HFF-Myc (cell line): ENCODE data around the gene CCDC24.
A peak's percentile ranks its signal among the peaks of the same experiment; 100 is the strongest.

Experiments
- DNase-seq: peaks from one replicate; pipeline ENCODE4 v3.0.0-alpha.2; 2011; ENCODE audit warnings: low read depth; ENCODE audit errors: extremely low read depth
- H3K4me3 ChIP-seq: replicated peaks from 2 replicates; pipeline ENCODE4 v1.5.1; 2011; ENCODE audit warnings: low read depth, mild to moderate bottlenecking, control low read depth, low read length
- TF ChIP-seq, protein P1 (sequence below): IDR thresholded peaks from 2 replicates; pipeline ENCODE4 v1.5.1; 2012; ENCODE audit warnings: mild to moderate bottlenecking, low read depth, low read length, control low read depth; ENCODE audit errors: missing control alignments

Gene CCDC24

GRCh38 chr1:43970502-43970901 lies 20.9 kb upstream of the CCDC24 start:
- peak overlapping the region; percentile 66 for H3K4me3 ChIP-seq
- no peak for DNase-seq
- TF ChIP-seq, protein P1, sequence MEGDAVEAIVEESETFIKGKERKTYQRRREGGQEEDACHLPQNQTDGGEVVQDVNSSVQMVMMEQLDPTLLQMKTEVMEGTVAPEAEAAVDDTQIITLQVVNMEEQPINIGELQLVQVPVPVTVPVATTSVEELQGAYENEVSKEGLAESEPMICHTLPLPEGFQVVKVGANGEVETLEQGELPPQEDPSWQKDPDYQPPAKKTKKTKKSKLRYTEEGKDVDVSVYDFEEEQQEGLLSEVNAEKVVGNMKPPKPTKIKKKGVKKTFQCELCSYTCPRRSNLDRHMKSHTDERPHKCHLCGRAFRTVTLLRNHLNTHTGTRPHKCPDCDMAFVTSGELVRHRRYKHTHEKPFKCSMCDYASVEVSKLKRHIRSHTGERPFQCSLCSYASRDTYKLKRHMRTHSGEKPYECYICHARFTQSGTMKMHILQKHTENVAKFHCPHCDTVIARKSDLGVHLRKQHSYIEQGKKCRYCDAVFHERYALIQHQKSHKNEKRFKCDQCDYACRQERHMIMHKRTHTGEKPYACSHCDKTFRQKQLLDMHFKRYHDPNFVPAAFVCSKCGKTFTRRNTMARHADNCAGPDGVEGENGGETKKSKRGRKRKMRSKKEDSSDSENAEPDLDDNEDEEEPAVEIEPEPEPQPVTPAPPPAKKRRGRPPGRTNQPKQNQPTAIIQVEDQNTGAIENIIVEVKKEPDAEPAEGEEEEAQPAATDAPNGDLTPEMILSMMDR: no peak

GRCh38 chr1:43970911-43971310 lies 20.5 kb upstream of the CCDC24 start:
- DNase-seq: no peak
- TF ChIP-seq, protein P1: no peak
- peak overlapping the region; percentile 66 for H3K4me3 ChIP-seq

DNA sequence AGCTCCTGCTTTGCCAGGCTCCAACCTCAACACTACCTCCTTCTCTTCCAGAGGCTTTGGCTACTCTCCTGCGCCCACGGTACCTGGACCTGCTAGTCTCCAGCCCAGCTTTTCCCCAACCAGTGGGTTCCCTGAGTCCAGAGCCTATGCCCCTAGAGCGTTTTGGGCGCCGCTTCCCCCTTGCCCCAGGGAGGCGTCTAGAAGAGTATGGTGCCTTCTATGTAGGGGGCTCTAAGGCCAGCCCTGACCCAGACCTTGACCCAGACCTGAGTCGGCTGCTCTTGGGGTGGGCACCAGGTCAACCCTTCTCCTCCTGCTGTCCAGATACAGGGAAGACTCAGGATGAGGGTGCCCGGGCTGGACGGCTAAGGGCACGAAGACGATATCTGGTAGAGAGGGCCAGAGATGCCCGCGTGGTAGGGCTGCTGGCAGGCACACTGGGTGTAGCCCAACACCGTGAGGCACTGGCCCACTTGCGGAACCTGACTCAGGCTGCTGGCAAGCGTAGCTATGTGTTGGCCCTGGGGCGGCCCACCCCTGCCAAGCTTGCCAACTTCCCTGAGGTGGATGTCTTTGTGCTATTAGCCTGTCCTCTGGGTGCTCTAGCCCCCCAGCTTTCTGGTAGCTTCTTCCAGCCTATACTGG lies 19.9 kb upstream of the CCDC24 start:
- no peak for DNase-seq
- peak overlapping the region; percentile 66 for H3K4me3 ChIP-seq
- TF ChIP-seq, protein P1: no peak

GRCh38 chr1:43973981-43974442 lies 17.4 kb upstream of the CCDC24 start:
- no peak for DNase-seq
- TF ChIP-seq, protein P1: no peak

DNA sequence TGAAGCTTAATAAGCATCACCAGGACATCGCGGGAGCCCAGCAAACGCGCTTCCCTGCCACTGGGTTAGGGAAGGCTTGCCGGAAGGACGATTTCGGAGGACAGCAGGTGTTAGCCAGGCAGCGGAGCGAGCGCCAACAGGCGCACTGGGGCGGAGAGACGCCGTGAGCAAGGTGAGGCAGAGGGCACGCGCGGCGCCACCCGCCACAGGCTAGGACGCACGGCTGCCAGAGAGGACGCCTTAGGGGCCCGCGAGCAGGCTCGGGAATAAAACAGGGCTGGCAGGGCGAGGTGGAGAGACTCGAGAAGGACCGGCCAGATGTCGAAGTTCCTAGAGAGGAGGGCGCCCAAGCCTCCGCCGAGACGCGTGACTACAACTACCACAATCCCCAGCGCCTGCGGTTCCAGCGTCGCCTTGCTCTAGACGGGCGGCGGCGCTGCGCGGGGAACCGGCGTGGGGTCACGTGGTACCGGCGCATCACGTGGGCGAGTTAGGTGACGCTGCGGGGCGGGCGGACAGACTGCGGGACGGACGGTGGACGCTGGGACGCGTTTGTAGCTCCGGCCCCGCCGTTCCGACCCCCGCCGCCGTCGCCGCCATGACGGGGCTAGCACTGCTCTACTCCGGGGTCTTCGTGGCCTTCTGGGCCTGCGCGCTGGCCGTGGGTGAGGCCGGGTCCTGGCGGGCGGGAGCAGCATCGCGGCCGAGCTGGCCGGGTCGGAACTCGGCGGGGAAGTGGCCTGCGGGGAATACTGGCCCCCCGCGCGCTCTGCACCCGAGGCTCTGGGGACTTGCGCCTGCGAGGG lies 16.8 kb upstream of the CCDC24 start, which contains the start of gene ATP6V0B:
TSS of gene ATP6V0B (plus strand) at position 518 of the 806 bp plus-strand sequence. CDS start at position 599, 81 bp downstream.
- peak; percentile 75 for DNase-seq
- peak within 1 kb of the TSS; percentile 86 for H3K4me3 ChIP-seq
- TF ChIP-seq, protein P1: no peak

More at GRCh38 chr1:43973981-43974442, 17.4 kb upstream of the CCDC24 start:
- peak overlapping the region; percentile 86 for H3K4me3 ChIP-seq

DNA sequence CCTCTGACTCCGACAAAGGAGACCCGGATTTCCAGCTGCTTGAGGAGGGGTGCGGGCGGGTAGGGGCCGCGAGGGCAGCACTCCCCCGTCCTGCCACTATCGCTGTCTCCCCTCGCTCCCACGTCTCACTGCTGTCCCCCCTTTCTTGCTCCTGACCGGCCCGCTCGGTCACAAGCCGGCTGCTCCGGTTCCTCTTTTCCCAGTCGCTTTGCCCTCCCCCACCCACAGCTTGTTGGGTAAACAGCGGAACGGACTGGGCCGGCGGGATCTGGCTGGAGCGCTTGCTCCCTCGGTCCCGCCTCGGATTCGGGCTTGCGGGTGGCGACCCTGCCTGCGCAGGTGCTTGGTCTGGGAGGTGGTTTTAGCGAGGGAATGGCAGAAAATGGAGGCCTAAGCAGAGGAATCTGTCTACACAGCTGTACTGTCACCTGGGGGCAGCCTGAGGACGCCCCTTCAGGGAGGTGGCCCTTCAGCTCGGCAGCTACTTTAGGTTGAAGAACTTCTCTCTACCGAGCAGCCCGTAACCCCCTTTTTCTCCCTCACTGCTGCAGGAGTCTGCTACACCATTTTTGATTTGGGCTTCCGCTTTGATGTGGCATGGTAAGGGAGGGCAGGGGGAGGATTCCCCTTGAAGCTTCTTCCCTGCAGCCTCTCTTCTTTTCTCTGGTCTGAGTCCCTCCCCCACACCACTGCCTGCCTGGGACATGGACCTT lies 16.0 kb upstream of the CCDC24 start:
- TF ChIP-seq, protein P1: no peak
- DNase-seq: no peak
- H3K4me3 ChIP-seq: peak overlapping the region; percentile 86
